ENCODE measurements around the gene ZNF641. TPM values are rescaled to one million over a fixed set of nuclear protein-coding genes. Genes with fewer than 3 reads are reported as not detected.

ZNF641 gene
- total RNA-seq, 1 donor from 2014 or later, result 18.5 TPM

DNA sequence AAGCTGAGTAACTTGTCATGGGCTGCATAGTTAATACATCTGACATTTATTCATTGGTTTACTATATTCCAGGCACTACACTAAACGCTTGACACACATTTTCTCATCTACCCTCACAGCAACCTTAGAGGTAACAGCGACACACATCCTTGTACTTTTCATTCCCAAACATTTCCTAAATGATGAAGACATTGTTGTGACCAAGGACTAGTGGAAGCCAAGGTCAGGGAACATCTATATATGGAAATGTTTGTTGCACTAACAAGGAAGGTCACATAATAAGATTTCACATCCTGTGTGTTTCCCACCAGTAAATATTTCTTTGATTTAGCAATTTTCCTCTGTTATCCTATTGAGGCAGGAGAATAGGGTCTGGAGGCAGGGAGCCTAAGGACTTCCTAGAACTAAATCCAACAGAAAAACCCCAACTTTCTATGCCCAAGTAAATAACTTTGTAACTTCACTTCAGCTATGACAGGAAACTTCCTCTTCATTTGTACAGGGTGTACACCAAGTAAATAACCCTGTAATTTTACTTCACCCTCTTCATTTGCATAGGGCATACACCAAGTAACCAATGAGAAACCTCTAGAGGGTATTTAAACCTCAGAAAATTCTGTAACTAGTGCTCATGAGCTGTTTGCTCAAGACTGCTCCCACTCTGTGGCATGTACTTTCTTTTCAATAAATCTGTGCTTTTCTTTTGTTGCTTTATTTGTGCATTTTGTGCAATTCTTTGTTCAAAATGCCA lies 48.4 kb downstream of the ZNF641 start:
- H3K4me1 Mint-ChIP-seq (ENCODE audit: unreplicated experiment), result no peaks in the 10 kb centered on the region
- no peak overlapping the region for H3K4me3 Mint-ChIP-seq (ENCODE audit: unreplicated experiment)
- TF ChIP-seq, protein P1, sequence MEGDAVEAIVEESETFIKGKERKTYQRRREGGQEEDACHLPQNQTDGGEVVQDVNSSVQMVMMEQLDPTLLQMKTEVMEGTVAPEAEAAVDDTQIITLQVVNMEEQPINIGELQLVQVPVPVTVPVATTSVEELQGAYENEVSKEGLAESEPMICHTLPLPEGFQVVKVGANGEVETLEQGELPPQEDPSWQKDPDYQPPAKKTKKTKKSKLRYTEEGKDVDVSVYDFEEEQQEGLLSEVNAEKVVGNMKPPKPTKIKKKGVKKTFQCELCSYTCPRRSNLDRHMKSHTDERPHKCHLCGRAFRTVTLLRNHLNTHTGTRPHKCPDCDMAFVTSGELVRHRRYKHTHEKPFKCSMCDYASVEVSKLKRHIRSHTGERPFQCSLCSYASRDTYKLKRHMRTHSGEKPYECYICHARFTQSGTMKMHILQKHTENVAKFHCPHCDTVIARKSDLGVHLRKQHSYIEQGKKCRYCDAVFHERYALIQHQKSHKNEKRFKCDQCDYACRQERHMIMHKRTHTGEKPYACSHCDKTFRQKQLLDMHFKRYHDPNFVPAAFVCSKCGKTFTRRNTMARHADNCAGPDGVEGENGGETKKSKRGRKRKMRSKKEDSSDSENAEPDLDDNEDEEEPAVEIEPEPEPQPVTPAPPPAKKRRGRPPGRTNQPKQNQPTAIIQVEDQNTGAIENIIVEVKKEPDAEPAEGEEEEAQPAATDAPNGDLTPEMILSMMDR (IDR thresholded peaks at IDR 0.05), result no peak
- peaks cover 21% of the 10 kb centered on the region for H3K27me3 Mint-ChIP-seq (ENCODE audit: unreplicated experiment)
- no peaks in the 10 kb centered on the region for H3K36me3 Mint-ChIP-seq (ENCODE audit: unreplicated experiment)
- H3K9me3 Mint-ChIP-seq (ENCODE audit: unreplicated experiment), result no peaks in the 10 kb centered on the region
- DNase-seq (ENCODE audit: extremely low spot score, unreplicated experiment), result no peak
- H3K27ac Mint-ChIP-seq (ENCODE audit: unreplicated experiment), result no peak overlapping the region

DNA sequence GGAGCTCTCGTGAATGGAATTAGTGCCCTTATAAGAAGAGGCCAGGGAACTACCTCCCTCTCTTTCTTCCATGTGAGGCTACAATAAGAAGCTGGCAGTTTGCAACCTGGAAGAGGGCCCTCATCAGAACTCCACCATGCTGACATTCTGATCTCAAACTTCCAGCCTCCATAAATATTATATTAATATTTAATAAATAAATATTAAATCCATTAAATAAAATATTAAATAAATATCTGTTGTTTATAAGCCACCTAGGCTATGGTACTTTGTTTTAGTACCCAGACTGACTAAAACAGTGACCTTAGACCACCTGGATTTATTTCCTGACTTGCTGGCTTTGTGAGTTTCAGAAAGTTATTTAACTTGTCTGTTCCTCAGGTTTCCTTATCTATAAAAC lies 49.9 kb downstream of the ZNF641 start:
- H3K27ac Mint-ChIP-seq (ENCODE audit: unreplicated experiment), result no peak overlapping the region
- H3K4me1 Mint-ChIP-seq (ENCODE audit: unreplicated experiment), result peaks cover 1% of the 10 kb centered on the region
- no peaks in the 10 kb centered on the region for H3K9me3 Mint-ChIP-seq (ENCODE audit: unreplicated experiment)
- TF ChIP-seq, protein P1 (IDR thresholded peaks at IDR 0.05), result no peak
- no peak for DNase-seq (ENCODE audit: extremely low spot score, unreplicated experiment)
- H3K36me3 Mint-ChIP-seq (ENCODE audit: unreplicated experiment), result no peaks in the 10 kb centered on the region
- H3K4me3 Mint-ChIP-seq (ENCODE audit: unreplicated experiment), result no peak overlapping the region
- peaks cover 31% of the 10 kb centered on the region for H3K27me3 Mint-ChIP-seq (ENCODE audit: unreplicated experiment)

DNA sequence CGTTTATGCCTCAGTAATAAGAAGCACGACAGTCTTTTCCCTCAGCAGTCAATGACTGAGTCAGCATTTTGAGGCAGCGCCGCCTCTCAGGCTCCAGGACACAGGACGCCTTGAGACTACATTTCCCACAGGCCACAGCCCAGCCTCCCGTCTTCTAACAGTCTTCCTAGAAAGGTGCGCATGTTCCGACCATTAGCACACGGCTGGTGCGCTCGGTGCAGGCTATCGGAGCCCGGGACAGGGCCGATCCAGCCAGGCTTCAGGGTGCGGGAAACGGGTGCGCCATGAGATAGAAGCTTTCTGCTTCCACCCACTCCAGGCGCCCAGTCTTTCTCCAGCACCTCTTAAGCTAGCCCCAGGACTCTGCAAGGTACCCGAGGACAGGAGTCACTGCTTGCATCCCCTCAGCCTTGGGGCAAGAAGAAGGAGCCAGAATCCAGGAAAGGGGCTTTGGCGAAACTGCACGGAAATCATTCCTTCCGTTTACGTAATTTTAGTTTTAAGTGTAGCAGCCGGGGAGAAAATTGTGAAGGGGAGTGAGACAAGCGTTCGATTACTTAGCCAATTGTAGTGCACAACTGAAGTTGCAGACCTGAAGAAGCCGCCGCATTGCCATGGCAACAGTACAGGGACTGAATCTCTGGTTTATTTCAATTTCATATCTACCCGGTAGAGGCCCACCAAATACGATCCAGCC lies 54.0 kb downstream of the ZNF641 start:
- DNase-seq (ENCODE audit: extremely low spot score, unreplicated experiment), result no peak
- Mint-ChIP-seq H3K4me3 (ENCODE audit: unreplicated experiment) (peak overlapping the region; percentile 65), H3K27me3 (ENCODE audit: unreplicated experiment) (peaks cover 47% of the 10 kb centered on the region), H3K36me3 (ENCODE audit: unreplicated experiment) (no peaks in the 10 kb centered on the region), H3K4me1 (ENCODE audit: unreplicated experiment) (peaks cover 1% of the 10 kb centered on the region), H3K27ac (ENCODE audit: unreplicated experiment) (no peak overlapping the region), H3K9me3 (ENCODE audit: unreplicated experiment) (no peaks in the 10 kb centered on the region)
- TF ChIP-seq, protein P1 (IDR thresholded peaks at IDR 0.05), result no peak

DNA sequence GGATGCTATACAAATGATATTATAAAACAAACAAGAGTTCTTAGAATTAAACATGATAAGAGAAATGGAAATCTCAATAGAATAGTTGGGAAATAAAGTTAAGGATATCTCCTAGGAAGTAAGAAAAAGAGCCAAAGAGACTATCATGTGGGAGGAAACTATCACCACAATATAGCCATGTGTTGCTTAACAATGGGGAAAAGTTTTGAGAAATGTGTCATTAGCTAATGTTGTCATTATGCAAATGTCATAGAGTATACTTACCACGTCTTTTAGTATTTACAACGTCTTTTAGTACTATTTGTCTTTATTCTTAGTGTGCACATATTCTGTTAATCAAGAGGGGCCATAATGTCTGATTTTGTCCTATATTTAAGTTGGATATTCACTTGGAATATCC lies 58.7 kb downstream of the ZNF641 start:
- peaks cover 54% of the 10 kb centered on the region for H3K27me3 Mint-ChIP-seq (ENCODE audit: unreplicated experiment)
- no peaks in the 10 kb centered on the region for H3K36me3 Mint-ChIP-seq (ENCODE audit: unreplicated experiment)
- no peak overlapping the region for H3K4me3 Mint-ChIP-seq (ENCODE audit: unreplicated experiment)
- H3K4me1 Mint-ChIP-seq (ENCODE audit: unreplicated experiment), result peaks cover 1% of the 10 kb centered on the region
- no peak for DNase-seq (ENCODE audit: extremely low spot score, unreplicated experiment)
- TF ChIP-seq, protein P1 (IDR thresholded peaks at IDR 0.05), result no peak
- no peaks in the 10 kb centered on the region for H3K9me3 Mint-ChIP-seq (ENCODE audit: unreplicated experiment)
- H3K27ac Mint-ChIP-seq (ENCODE audit: unreplicated experiment), result no peak overlapping the region

DNA sequence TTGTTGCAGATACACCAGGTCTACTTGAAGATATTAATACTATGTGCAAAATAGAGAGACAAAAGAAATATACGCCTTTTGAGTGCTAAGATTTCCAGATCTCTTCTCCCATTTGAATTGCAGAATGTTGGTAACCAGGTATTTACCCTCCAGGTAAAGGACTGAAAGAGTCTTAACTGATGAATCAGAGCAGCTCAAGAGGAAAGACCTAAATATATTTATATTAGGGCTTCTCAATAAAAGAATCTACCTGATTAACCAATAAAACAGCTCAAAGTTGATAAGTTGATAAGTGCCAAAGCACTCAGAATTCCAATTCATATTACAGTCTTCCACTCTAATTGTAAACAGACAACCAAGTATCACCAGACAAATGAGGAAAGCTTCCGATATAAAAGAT lies 59.2 kb downstream of the ZNF641 start:
- Mint-ChIP-seq H3K4me3 (ENCODE audit: unreplicated experiment) (no peak overlapping the region), H3K27ac (ENCODE audit: unreplicated experiment) (no peak overlapping the region), H3K9me3 (ENCODE audit: unreplicated experiment) (no peaks in the 10 kb centered on the region), H3K27me3 (ENCODE audit: unreplicated experiment) (peaks cover 50% of the 10 kb centered on the region), H3K36me3 (ENCODE audit: unreplicated experiment) (no peaks in the 10 kb centered on the region), H3K4me1 (ENCODE audit: unreplicated experiment) (peaks cover 1% of the 10 kb centered on the region)
- TF ChIP-seq, protein P1 (IDR thresholded peaks at IDR 0.05), result no peak
- DNase-seq (ENCODE audit: extremely low spot score, unreplicated experiment), result no peak

All from osteocyte (in vitro differentiated cells).